CD4-positive, alpha-beta memory T cell (primary cell): ENCODE measurements around the gene SCYGR1. TPM values are rescaled to one million over a fixed set of nuclear protein-coding genes. Genes with fewer than 3 reads are reported as not detected.

Source experiments
- CTCF ChIA-PET: fragments of 350-600 bp; sonication (Branson Sonifier 250); formaldehyde crosslinking; loops from one replicate; lab custom pipeline; 2021; ENCODE audit warnings: inconsistent platforms; ENCODE audit not compliant: partially characterized antibody; lab: Charles Lee
- POLR2A ChIA-PET: fragments of 350-600 bp; sonication (Branson Sonifier 250); formaldehyde crosslinking; loops from one replicate; lab custom pipeline; 2021; ENCODE audit not compliant: partially characterized antibody; lab: Charles Lee
- DNase-seq, 5 donors: peaks; one replicate each; pipeline versions ENCODE4 v3.0.0 to v3.0.0-alpha.2; 2020 to 2022; ENCODE audit warnings: mixed read lengths in 1 of 5
- H3K27ac ChIP-seq: one replicate; pipeline ENCODE4 v1.7.0; 2013; ENCODE audit warnings: low read depth, low read length
- H3K27me3 ChIP-seq: 2 replicates; pipeline ENCODE4 v1.7.0; 2013; ENCODE audit warnings: mild to moderate bottlenecking, low read length, moderate library complexity; ENCODE audit not compliant: insufficient read depth
- H3K36me3 ChIP-seq: 2 replicates; pipeline ENCODE4 v1.7.0; 2013; ENCODE audit warnings: mild to moderate bottlenecking, low read length, moderate library complexity; ENCODE audit not compliant: insufficient read depth
- H3K4me1 ChIP-seq: 2 replicates; pipeline ENCODE4 v1.7.0; 2013; ENCODE audit warnings: mild to moderate bottlenecking, low read length, moderate library complexity; ENCODE audit not compliant: insufficient read depth
- H3K4me3 ChIP-seq, 2 donors: one replicate each; pipeline ENCODE4 v1.7.0; 2013; ENCODE audit warnings: low read length in 2 of 2, mild to moderate bottlenecking in 1 of 2
- H3K9me3 ChIP-seq, 2 donors: one replicate each; pipeline ENCODE4 v1.7.0; 2013; ENCODE audit warnings: low read length in 2 of 2, control low read depth in 1 of 2; ENCODE audit not compliant: control insufficient read depth in 1 of 2
- H3K27ac Mint-ChIP-seq, 7 donors: one replicate each; pipeline ENCODE4 v1.8.0; 2020 to 2021; ENCODE audit warnings: mixed read lengths in 7 of 7, mild to moderate bottlenecking in 6 of 7, inconsistent platforms in 3 of 7, moderate library complexity in 3 of 7
- H3K27me3 Mint-ChIP-seq, 2 donors: one replicate each; pipeline ENCODE4 v1.8.0; 2020 to 2021; ENCODE audit warnings: mixed read lengths in 2 of 2
- H3K36me3 Mint-ChIP-seq, 2 donors: one replicate each; pipeline ENCODE4 v1.8.0; 2020 to 2021; ENCODE audit warnings: mixed read lengths in 2 of 2, inconsistent platforms in 1 of 2, mild to moderate bottlenecking in 1 of 2
- H3K4me1 Mint-ChIP-seq, 4 donors: one replicate each; pipeline ENCODE4 v1.8.0; 2020 to 2021; ENCODE audit warnings: mixed read lengths in 4 of 4, mild to moderate bottlenecking in 1 of 4
- H3K4me3 Mint-ChIP-seq, 8 donors: one replicate each; pipeline ENCODE4 v1.8.0; 2020 to 2021; ENCODE audit warnings: mixed read lengths in 8 of 8, mild to moderate bottlenecking in 7 of 8, moderate library complexity in 6 of 8, inconsistent platforms in 3 of 8
- H3K9me3 Mint-ChIP-seq, 8 donors: one replicate each; pipeline ENCODE4 v1.8.0; 2020 to 2021; ENCODE audit warnings: mixed read lengths in 8 of 8, mild to moderate bottlenecking in 5 of 8, inconsistent platforms in 3 of 8, moderate library complexity in 1 of 8
- intact Hi-C: fragments of 100-400 bp; cut with micrococcal nuclease; formaldehyde crosslinking; loops from one replicate; pipeline ENCODE4 v1.15.1; 2023
- polyA plus RNA-seq, 2 donors: library from polyadenylated mRNA; unstranded; fragments of 300-500 nt; fragmentation: Illumina TruSeq; gene quantifications; one replicate each; pipeline ENCODE4 v1.2.3, GENCODE V29; 2021
- total RNA-seq, 2 experiments: library from RNA; stranded (reverse); gene quantifications; one replicate each; pipeline ENCODE4 v1.2.3, GENCODE V29; 2021

The SCYGR1 gene
- total and polyA plus RNA-seq, 4 experiments from 2014 or later = not detected

DNA sequence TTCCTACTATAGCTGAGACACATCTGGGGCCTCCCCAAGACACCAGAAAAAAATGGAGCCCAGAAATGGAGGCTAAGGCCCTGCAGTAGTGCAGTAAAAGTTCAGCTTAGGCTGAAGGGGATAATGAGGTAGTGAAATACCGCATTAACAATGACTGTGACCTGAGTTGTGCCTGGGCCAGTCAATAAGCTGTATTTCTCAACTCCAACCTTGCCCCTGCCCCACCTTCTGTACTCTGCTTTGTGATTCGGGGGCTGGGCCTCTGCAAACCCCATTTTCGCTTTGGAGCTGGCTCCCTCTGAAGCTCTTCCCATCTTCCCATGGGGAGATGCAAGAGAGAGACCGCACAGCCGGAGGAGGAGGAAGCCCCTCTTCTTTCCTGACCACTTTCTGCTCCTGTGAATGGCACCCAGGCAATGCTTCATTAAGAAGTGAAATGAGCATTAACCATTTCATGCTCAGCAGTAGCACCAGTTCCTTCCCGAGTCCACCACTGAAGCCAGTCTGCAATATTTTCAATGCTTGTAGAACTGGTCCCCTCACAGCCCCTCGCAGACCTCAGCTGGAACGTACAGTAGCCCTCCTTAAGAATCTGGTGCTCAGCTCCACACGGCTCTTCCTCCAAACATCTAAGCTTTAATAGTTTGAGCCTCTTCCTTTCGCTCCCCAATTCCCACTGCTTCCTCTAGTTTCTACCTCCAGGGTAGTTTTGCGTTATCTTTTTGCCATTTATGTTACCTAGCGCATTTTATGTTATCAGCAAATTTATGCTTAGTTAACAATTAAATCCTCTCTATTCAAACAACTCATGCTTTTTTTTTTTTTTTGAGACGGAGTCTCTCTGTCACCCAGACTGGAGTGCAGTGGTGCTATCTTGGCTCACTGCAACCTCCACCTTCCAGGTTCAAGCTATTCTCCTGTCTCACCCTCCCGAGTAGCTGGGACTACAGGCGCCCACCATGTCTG lies 32.6 kb upstream of the SCYGR1 start:
- H3K4me1 Mint-ChIP-seq = peaks cover 0 to 4% (median 2%) of the 10 kb centered on the region in 4 donors
- H3K27me3 Mint-ChIP-seq = no peaks in the 10 kb centered on the region
- intact Hi-C loops = no loop called here
- peaks cover 0 to 2% (median 0%) of the 10 kb centered on the region in 8 donors for H3K9me3 Mint-ChIP-seq
- no peaks in the 10 kb centered on the region for H3K36me3 Mint-ChIP-seq
- ChIA-PET CTCF (interaction anchor here (2.0 kb wide), 1 partner anchor 10 kb away, joined by 6 read pairs; no protein-coding TSS in a partner anchor), POLR2A (no interaction called here)
- no peak overlapping the region for H3K27ac Mint-ChIP-seq
- no peaks in the 10 kb centered on the region for H3K4me1 ChIP-seq
- no peaks in the 10 kb centered on the region for H3K9me3 ChIP-seq
- H3K36me3 ChIP-seq = no peaks in the 10 kb centered on the region
- no peak for DNase-seq
- no peak overlapping the region for H3K4me3 Mint-ChIP-seq
- H3K4me3 ChIP-seq = no peak overlapping the region
- H3K27ac ChIP-seq = no peak overlapping the region
- H3K27me3 ChIP-seq = no peaks in the 10 kb centered on the region

- Mint-ChIP-seq H3K36me3 (no peaks in the 10 kb centered on the region), H3K4me1 (peaks cover 8 to 14% (median 11%) of the 10 kb centered on the region in 4 donors), H3K4me3 (no peak overlapping the region), H3K27me3 (no peaks in the 10 kb centered on the region), H3K9me3 (peaks cover 0 to under 1% (median 0%) of the 10 kb centered on the region in 8 donors), H3K27ac (no peak overlapping the region)
- Histone ChIP-seq H3K27ac (no peak overlapping the region), H3K27me3 (no peaks in the 10 kb centered on the region), H3K4me3 (no peak overlapping the region), H3K9me3 (no peaks in the 10 kb centered on the region), H3K36me3 (no peaks in the 10 kb centered on the region), H3K4me1 (no peaks in the 10 kb centered on the region)
- intact Hi-C loops = no loop called here
- ChIA-PET POLR2A (no interaction called here), CTCF (no interaction called here)
- DNase-seq = no peak
These were observed 29.0 kb upstream of the SCYGR1 start for GRCh38 chr2:227416701-227417100.

DNA sequence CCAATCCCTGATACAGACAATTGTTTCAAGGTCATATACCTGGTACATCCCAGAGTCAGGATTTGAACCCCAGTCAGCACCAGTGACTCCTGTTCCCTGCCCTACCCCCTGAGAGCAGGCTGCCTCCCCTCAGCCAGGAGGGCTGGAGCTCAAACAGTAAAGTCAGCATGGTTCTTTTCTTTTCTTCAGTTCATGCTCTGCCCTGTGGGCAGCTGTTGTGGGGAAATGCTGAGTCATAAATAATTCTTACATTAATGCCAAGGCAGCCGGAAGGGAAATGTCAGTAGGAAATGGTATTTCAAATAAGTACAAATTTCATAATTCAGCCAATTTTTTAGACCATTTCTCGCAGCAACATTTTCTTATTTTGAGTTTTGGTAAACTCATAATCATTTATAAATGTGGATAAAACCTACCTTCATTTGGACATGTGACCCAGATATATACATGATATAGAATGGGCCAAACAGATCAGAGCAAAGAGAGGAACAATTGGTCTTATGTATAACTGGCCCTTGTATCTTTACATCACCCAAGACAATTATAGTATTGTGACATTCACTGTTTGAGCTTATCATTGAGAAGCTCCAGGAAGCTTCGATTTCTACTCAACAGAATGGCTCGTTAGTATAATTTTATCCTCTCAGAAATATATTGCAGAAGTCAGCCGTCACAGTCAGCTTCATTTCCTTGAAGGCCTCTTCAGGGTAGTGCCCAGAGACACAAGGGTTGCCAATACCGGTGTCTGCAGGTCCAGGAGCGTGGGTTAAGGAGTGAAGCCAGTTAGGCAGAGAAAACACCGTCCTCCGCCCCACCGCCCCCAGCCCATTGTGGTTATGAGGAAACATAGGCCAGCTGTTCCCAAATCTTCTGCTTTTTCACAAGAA lies 28.0 kb upstream of the SCYGR1 start:
- Histone ChIP-seq H3K36me3 (no peaks in the 10 kb centered on the region), H3K4me1 (peaks cover 9% of the 10 kb centered on the region), H3K4me3 (no peak overlapping the region), H3K27ac (no peak overlapping the region), H3K27me3 (no peaks in the 10 kb centered on the region), H3K9me3 (no peaks in the 10 kb centered on the region)
- Mint-ChIP-seq H3K36me3 (no peaks in the 10 kb centered on the region), H3K27ac (peak overlapping the region in 1 of 7 donors; percentile 29), H3K27me3 (no peaks in the 10 kb centered on the region), H3K4me1 (peaks cover 17 to 22% (median 19%) of the 10 kb centered on the region in 4 donors), H3K4me3 (no peak overlapping the region), H3K9me3 (no peaks in the 10 kb centered on the region)
- DNase-seq = no peak
- ChIA-PET CTCF (no interaction called here), POLR2A (no interaction called here)
- intact Hi-C loops = no loop called here

- H3K27ac ChIP-seq = no peak overlapping the region
- H3K4me1 ChIP-seq = peaks cover 9% of the 10 kb centered on the region
- Mint-ChIP-seq H3K36me3 (no peaks in the 10 kb centered on the region), H3K4me1 (peaks cover 17 to 23% (median 20%) of the 10 kb centered on the region in 4 donors), H3K27me3 (no peaks in the 10 kb centered on the region), H3K4me3 (peak overlapping the region in 1 of 8 donors; percentile 26), H3K9me3 (no peaks in the 10 kb centered on the region), H3K27ac (peak overlapping the region in 1 of 7 donors; percentile 19)
- CTCF ChIA-PET = no interaction called here
- intact Hi-C loops = no loop called here
- H3K36me3 ChIP-seq = no peaks in the 10 kb centered on the region
- DNase-seq = no peak
- H3K9me3 ChIP-seq = no peaks in the 10 kb centered on the region
- H3K4me3 ChIP-seq = no peak overlapping the region
- POLR2A ChIA-PET = no interaction called here
- H3K27me3 ChIP-seq = no peaks in the 10 kb centered on the region
These were observed 27.1 kb upstream of the SCYGR1 start for GRCh38 chr2:227414846-227415245.

GRCh38 chr2:227413371-227413770 lies 25.6 kb upstream of the SCYGR1 start:
- Histone ChIP-seq H3K9me3 (no peaks in the 10 kb centered on the region), H3K4me1 (peaks cover 9% of the 10 kb centered on the region)

DNA sequence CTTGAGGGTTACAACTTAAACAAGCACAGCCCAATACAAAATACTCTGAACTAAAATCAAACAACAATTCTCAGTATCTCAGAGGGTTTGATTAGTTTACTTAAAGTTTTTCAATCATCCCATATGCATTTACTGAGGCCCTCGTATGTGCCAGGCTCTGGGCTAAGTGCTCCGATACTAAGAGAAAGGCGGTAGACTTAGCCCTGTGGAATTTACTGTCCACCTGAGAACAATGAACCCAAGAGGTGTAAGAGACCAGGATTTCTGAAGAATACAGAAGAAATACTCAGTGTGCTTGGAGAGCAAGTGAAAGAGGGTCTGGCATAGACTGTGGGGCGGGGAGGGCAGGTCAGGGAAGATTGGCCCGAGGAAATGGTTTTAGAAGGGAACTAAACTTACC lies 25.1 kb upstream of the SCYGR1 start:
- no peaks in the 10 kb centered on the region for H3K36me3 ChIP-seq
- intact Hi-C loops = no loop called here
- H3K4me1 Mint-ChIP-seq = peaks cover 17 to 23% (median 20%) of the 10 kb centered on the region in 4 donors
- no peaks in the 10 kb centered on the region for H3K27me3 Mint-ChIP-seq
- H3K9me3 Mint-ChIP-seq = no peaks in the 10 kb centered on the region
- H3K4me3 Mint-ChIP-seq = no peak overlapping the region
- POLR2A ChIA-PET = no interaction called here
- H3K36me3 Mint-ChIP-seq = no peaks in the 10 kb centered on the region
- CTCF ChIA-PET = interaction anchor here (1.1 kb wide), 1 partner anchor 62 kb away, joined by 3 read pairs; no protein-coding TSS in a partner anchor
- peaks cover 9% of the 10 kb centered on the region for H3K4me1 ChIP-seq
- H3K27ac ChIP-seq = no peak overlapping the region
- H3K4me3 ChIP-seq = no peak overlapping the region
- H3K27me3 ChIP-seq = no peaks in the 10 kb centered on the region
- no peak for DNase-seq
- no peaks in the 10 kb centered on the region for H3K9me3 ChIP-seq
- H3K27ac Mint-ChIP-seq = peak overlapping the region in 1 of 7 donors; percentile 18

More at GRCh38 chr2:227413371-227413770, 25.6 kb upstream of the SCYGR1 start:
- Mint-ChIP-seq H3K4me3 (peak overlapping the region in 1 of 8 donors; percentile 4), H3K27me3 (no peaks in the 10 kb centered on the region), H3K4me1 (peaks cover 17 to 23% (median 20%) of the 10 kb centered on the region in 4 donors), H3K27ac (no peak overlapping the region), H3K36me3 (no peaks in the 10 kb centered on the region), H3K9me3 (no peaks in the 10 kb centered on the region)
- CTCF ChIA-PET = interaction anchor here (1.1 kb wide), 1 partner anchor 62 kb away, joined by 3 read pairs; no protein-coding TSS in a partner anchor
- intact Hi-C loops = no loop called here
- Histone ChIP-seq H3K36me3 (no peaks in the 10 kb centered on the region), H3K27me3 (no peaks in the 10 kb centered on the region), H3K4me3 (no peak overlapping the region), H3K27ac (no peak overlapping the region)
- DNase-seq = no peak
- POLR2A ChIA-PET = no interaction called here

DNA sequence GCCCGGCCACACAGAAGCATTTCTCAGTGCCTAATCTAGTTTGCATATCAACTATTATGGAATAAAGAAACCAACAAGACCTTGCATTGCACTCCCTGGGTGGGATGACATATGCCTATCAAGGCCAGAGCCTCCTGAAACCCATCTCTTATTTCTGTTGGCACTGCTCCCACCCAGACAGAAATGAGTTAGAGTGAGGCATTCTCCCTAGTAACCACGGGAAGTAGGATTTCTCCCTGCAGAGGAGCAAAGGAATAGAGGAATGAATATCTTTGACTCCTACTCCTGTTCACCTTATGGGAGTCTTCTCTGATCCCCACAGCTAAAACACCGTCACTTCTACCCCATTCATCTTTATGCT lies 24.2 kb upstream of the SCYGR1 start:
- ChIA-PET POLR2A (no interaction called here), CTCF (no interaction called here)
- Histone ChIP-seq H3K9me3 (no peaks in the 10 kb centered on the region), H3K4me3 (no peak overlapping the region), H3K27ac (no peak overlapping the region), H3K27me3 (no peaks in the 10 kb centered on the region), H3K4me1 (peaks cover 9% of the 10 kb centered on the region), H3K36me3 (no peaks in the 10 kb centered on the region)
- H3K27ac Mint-ChIP-seq = peak overlapping the region in 3 of 7 donors; percentile 43 to 66 (median 48)
- no peaks in the 10 kb centered on the region for H3K36me3 Mint-ChIP-seq
- no peak for DNase-seq
- peaks cover 17 to 23% (median 20%) of the 10 kb centered on the region in 4 donors for H3K4me1 Mint-ChIP-seq
- no peaks in the 10 kb centered on the region for H3K9me3 Mint-ChIP-seq
- intact Hi-C loops = no loop called here
- H3K27me3 Mint-ChIP-seq = no peaks in the 10 kb centered on the region
- H3K4me3 Mint-ChIP-seq = peak overlapping the region in 1 of 8 donors; percentile 29
